HK-2 (cell line): Measurements from ENCODE around the gene KRT4.

Experiments
- DNase-seq: peaks from one replicate; pipeline ENCODE4 v3.0.0-alpha.2; 2018; ENCODE audit not compliant: unreplicated experiment

The KRT4 gene

DNA sequence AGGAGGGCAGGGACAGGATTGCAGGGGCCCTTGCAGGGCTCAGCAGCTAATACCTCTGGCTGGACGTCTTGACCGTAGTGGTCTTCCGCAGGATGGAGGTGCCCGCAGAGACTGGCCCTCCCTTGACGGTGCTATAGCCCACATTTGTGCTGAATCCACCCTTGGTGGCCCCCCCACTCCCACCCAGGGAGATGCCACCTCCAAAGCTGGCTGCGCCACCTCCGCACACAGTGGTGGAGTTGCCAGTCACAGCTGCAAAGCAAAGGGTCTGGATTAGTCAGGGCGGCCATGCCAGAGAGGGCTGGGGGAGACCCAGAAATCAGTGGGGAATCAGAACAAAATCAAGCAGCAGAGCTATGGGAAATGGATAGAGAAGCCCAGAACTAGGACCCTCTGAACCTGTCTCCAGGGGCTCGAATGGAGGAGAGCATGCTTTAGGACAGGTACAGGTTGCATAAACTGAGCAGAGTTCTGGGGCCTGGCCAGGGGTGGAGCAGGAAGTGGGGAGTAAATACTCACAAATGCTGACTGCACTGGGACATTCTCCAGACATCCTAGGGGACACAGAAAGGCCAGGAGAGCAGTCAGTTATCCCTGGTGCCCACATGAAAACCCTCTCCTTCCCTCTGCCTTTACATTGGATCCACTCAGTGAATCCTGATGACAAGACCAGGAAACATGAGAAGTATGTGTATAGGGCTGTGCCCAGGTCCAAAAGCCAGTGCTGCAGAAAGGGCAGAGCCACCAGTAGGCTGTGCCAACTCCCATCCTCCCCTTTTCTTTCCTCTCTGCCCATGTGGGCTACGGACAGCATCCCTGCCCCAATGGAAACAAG lies 8.1 kb upstream of the KRT4 start:
- no peak for DNase-seq

DNA sequence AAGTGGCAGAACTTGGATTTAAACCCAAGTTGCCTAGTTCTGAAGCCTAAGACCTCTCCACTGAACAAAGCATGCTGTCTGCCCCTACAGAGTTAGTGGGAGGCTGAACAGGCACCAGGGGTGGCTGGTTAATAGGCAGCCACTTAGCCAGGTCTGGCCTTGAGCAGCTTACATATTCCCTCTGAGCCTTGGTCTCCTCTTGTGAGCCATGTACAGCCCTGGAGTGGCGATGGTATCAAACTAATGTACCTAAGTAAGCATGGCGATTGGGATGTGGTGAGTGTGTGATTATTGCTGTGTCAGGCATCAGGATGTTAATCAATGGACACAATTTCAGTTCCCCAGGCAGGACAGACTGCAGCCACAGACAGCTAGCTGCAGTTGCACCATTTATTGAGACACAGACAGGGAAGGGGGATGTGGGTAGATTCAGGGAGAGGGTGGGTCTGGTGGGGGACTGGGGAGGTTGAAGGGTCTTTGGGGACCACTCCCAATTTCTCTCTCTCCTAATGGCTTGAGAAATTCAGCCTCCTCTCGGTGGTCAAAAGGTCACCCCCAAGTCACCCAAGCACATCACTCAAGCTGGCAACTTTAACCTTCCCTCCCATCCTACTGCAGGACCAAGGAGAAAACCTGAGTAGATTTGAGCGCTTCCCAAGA lies 7.3 kb upstream of the KRT4 start:
- DNase-seq, result no peak

DNA sequence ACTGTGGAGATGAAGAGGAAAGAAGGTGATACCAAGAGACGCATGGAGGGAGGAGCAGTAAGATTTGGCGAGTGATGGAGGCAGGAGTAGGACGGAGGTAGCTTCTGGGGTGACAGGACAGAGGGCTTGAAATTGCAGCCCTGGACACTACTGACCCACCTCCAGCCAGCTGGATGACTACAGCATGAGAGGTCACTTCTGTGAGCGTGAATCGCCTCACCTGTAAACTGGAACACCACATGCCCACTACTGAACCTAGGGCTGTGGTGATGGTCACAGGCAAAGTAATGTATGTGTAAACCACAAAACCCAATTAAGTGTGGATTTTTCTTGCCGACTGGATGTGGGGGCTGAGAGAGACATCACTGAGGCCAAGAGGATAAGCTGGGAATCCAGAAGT lies 6.6 kb upstream of the KRT4 start:
- DNase-seq, result no peak

DNA sequence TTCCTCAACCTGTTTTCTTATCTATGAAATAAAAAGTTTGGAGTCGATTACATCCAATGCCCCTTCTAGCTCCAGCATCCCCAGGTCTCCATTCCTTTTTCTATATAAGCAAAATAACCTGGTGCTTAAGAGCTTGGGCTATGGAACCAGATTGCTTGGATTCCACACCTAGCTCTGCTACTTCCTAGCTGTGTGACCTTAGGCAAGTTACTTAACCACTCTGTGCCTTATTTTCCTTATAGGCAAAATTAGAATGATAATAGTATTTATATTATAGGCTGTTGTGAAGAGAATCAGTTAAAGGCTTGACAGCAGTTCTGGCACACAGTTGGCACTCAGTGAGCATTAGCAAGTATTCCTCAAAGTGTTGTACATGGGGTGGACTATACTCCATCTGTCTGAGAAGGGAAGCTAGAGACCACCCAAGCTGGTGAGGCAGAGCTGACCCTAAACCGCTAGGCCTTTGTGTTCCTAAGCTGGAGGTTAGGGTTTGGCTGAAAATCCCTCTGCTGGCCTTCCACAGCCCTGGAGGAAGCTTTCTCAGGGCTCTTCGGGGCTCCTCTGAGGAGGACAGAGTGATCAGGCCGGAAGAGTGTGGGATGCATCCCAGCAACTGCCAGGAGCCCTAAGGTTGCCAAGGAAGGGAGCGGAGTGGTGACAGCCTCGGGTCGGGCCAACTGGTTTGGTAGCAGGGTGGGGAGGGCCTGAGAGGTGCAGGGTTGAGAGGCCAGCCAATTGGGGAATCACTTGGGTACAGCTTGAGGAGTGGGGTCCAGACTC lies 6.0 kb upstream of the KRT4 start:
- no peak for DNase-seq

DNA sequence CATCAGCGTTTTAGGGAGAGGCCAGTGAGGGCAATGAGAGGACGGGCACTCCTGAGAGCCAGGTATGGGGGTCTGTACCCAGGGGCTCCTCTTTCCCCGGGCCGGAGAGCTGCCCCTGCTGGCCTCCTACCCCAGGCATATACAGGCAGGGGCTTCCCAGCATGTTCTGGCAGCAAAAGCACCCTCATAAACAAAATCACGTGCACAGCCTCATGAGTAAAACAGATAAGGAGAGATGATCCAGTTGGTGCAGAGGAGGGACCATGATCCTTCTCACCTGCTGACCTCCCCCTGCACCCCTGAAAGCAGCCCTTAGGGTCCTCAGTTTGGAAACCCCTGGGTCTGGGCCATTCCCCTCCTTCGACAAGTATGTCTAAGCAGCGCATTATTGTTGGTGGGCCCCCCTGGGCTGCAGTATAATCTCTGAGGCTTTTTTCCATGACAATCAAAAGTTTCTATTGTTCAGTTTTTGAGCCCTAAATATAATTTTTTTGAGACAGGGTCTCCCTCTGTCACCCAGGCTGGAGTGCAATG lies 5.0 kb upstream of the KRT4 start:
- no peak for DNase-seq

DNA sequence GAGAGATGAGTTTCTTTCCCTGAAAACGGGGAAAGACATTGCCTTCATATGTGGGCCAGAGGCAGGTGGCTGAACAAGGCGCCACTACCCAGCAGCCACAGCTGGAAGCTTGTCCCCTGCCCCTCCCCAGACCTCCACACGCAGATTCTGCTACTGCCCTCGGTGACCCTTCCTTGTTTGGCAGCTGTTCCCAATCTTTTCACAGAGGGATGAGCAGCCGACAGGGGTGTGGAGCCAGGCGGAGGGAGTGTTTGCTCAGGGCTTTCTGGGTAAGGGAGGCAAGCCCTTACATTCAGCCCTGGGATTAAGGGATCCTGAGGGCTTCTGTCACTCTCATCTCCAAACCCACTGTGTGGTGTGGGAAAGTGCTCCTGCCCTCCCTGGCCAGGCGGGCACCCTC lies 4.5 kb upstream of the KRT4 start:
- DNase-seq, result no peak

DNA sequence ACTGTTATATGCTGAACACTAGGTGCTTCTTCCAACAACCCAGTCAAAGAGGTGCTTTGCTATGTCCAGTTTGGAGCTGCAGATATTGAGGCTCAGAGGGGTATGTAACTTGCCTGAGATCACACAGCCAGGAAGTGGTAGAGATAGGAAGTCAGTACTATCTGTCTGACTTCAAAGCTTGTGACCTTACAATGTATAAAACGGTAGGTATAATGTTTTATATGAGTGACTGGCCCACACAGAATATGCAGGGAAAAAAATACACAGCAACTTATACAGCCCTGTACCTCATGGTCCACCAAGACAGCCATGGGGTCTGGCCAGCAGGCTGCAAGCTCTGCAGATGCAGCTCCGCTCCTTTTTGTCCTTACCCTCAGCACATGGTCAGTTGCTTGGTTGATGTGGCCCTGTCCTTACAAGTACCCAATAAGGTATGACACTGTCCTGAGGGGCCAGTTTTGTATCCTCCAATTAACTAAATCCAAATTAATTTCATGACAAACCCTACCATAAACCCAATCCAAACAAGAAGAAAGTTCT lies 3.9 kb upstream of the KRT4 start:
- no peak for DNase-seq

DNA sequence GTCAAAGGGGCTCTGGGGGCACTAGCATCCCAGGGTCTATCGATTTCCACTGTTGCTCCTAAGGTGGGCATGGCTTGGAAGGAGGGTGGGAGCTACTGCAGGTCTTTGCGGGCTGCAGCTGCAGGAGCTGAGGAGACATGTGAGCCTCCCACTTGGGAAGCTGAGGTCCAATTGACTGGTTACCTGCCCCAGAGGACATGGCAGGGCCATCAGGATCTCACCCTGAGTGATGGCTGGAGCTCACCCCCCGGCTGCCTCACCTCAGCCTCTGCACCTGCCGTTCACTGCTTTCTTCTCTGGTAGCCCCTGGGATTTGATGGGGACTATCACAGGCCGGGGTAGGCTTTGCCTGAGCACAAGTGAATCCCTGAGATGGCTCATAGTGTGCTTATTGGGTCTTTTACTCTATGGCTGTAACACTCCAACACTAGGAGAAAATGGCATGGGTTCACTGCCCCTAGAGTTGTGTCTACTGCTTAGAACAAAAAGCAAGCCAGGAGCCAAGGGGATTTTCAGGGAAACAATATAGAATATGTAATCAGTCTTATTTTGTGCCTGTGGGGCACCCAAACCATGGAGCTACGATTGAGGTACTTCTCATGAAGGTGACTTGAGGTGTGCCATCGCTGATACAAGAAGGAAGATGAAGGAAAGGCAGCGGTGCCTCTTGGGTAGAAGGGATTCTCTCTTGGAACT lies 3.2 kb upstream of the KRT4 start:
- no peak for DNase-seq

DNA sequence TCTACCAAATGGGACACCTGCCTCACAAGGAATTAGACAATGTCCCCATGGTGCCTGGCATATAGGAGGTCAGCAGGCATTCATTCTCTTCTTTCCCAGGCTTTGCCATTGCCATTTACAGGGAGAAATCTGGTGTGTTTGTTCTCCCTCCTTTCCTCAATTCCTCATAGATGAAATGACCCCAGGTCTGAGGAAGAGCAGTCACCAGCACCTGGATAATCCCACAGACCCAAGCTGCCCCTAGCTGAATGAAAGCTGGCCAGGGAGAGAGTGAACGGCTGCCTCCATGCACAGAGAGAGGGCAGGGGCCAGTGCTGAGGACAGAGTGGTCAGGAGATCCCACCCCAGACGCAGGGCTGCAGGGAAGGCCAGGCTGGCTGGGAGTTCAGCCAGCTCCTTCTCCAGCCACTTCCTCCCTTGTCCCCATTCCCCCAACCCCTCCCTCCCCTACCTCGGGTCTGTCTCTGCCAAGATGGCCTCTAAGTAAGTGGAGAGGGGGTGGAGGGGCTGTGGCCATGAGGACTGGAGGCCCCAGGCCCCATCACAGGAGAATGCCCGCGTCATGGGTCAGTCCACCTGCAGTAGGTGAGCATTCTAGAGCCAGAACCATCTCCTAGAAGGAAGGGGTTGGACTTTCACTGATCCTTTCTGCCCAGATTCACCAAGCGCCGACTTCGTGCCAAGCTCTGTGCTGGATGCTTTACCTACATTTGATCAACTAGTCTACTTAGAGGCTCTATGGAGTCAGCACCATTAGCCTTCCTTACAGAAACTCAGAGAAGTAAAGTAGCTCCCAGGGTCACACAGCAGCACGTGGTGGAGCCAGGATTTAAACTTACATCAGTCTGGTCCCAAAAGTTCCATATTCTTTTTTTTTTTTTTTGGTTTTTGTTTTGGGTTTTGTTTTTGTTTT lies 2.0 kb upstream of the KRT4 start:
- DNase-seq, result no peak

DNA sequence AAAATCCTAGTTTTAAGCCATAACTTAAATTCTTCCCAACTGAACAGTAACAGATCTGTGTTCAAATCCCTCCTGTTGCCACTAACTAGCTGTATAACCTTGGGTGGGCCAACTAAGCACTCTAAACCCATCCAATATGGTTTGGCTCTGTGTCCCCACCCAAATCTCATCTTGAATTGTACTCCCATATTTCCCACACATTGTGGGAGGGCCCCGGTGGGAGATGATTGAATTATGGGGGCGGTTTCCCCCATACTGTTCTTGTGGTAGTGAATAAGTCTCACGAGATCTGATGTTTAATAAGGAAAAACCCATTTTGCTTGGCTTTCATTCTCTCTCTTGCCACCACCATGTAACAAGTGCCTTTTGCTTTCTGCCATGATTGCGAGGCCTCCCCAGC lies 1.2 kb upstream of the KRT4 start:
- no peak for DNase-seq

DNA sequence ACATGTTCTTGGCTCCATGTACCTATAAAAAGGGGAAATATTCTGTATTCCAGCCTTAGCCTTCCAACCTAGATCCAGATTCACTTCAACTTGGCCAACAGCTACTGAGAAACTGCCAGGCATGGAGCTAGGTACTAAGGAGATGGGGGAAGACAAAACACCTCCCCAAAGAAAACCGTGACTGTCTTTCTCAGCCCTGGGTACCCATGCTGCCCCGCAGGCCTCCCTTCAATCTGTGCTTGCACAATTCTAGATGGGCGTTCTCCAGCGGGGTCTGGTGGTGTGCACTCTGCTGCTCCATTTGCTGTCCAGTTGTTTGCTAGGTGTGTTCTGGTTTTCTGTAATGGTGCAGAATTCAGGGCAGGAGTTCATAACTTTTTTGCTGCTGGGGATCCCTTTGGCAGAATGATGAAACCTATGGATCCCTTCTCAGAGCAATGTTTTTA lies 817 bp upstream of the KRT4 start:
- DNase-seq, result no peak

DNA sequence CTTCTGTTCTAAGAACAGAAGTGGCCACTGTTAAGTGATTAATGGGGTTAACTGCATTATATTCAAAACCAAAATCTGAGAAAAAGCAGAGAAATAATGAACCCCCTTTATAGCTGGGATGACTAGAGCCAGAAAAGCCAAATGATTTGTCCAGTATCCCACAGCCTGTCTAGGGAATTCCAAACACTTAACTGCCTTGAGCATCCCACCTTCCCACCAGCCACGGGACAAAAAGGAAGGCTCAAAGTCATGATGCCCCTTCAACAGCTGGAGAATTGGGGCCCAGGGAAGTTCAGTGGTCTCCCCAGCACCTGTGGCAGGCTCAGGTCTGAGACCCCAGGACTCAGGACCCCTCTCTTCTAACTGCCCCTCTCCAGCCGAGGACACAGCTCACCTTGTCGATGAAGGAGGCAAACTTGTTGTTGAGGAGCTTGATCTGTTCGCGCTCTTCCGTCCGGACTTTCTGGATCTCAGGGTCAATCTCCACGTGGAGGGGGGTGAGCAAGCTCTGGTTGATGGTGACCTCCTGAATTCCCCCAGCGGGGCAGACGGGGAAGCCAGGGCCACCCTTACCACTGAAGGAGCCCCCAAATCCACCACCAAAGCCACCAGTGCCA lies 605 bp downstream of the KRT4 start:
- no peak for DNase-seq

DNA sequence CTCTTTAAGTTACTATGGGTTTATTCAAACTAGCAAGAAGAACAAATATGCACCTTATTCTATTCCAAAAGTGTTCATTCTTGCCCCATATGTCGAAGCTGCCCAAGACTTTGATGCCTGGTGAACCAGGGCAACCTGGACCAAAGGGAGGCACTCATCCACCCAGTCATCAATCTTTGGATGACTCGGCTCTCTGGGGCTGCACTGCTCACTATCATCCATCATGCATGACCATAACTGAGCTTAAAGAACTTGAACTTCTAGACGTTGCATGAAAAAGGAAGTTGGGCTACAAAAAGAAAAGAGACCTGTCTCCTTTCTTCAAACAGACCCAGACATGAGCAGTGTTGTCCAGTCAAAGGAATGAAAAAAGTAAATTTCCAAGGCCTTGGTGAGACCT lies 1.2 kb downstream of the KRT4 start:
- DNase-seq, result no peak

DNA sequence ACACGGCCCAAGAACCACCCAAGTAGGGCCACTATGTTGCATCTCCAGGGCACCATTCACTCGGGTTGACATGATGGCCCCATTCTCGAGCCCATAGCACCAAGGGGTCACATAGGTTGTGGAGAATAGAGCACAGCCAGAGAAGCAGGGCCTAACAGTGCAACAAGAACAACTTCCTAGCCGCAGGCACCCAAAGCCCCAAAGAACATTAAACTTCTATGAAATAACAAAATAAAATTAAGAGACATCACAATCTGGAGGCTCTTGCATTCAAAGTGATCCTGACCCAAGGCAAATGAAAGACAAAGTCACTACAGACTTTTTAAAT lies 1.9 kb downstream of the KRT4 start:
- no peak for DNase-seq

DNA sequence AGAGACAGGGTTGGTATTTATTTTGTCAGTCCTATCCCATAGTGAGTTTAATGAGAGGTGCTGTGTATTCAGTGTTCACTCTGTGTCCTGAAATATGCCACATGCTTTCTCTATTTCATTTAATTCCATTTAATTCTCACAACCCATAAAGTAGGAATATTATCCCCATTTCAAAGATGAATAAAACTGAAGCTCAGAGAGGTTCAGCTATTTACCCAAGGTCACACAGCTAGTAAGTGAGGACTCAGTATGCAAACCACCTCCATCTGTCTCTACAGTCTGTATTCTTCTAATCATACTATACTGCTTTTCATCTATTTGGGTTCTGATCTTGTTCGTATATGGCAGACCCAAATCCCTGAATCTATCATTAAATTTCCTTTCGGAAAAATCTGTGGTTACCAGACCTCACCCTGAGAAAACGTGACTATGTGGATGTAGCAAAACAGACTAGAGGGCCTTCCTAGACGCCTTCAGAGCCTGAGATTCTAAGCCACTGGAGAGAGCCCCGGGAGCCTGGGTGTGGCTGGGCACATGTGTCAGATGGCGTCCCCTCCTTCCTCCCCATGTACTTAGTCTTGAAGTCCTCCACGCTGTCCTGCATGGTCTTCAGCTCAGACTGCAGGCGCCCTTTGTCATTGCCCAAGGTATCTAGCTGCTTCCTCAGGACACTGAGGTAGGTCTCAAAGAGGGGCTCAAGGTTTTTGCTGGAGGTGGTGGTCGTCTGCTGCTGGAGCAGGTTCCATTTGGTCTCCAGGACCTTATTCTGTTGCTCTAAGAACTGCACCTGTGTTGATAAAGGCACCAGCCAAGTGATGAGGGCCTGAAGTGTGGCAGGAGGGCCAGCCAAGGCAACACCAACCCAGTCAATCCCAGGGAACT lies 2.5 kb downstream of the KRT4 start:
- no peak for DNase-seq

DNA sequence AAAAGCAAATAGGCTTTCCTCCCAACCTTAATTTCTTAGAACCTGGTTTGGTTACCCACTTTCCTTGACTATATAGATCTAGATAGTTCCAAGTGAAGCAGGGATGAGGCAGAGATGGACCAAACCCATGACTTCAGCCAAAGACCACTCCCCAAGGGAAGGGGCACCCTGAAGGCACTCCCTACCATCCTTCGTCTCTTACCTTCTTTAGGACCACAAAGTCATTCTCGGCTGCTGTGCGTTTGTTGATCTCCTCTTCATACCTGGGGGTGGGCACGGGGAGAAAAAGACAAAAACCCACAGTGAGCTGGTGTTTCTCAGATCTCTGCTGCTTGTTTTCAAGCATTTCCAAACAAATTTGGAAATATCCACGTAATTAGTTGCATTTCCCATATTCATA lies 3.4 kb downstream of the KRT4 start:
- DNase-seq, result no peak

DNA sequence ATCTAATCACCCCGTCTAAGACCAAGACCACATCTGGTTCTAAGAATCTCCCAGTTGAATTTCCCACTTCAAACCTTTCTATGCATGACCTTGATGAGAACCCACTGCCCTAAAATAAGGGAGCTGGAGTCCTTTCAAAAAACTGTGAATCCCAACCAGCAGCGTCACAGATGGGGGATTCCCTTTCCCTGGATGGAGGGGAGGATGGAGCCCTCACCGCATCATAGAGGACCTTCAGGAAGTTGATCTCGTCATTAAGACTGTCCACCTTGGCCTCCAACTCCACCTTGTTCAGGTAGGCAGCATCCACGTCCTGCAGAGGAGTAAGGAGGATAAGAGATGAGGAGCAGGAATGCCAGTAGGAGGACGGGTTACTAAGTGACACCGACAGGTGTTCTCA lies 4.8 kb downstream of the KRT4 start:
- DNase-seq, result no peak

DNA sequence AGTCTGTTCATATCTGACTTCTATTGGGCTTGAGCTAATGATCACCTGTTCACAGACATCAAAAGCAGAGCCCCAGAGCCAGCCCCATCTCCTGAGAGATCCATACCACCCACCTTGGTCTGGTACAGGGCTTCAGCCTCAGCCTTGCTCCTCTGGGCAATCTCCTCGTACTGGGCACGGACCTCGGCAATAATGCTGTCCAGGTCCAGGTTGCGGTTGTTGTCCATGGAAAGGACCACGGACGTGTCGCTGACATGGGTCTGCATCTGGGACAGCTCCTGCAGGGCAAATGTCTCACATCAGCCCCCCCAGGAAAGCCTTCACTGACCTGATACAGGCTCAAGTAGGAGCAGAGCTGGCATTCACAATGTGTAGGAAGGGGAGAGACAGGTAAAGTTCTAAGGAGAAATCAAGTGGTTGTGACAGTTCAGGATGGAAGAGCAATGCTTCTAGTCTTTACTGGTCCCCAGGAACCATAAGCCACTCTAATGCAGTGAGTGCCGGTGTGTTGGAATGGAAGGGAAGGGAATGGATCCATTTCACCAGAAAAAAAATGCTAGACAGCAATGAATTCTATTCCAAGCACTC lies 5.2 kb downstream of the KRT4 start:
- no peak for DNase-seq
